ENCODE data around the gene CAMP. TPM values are rescaled to one million over a fixed set of nuclear protein-coding genes. Genes with fewer than 3 reads are reported as not detected.

Gene CAMP, protein sequence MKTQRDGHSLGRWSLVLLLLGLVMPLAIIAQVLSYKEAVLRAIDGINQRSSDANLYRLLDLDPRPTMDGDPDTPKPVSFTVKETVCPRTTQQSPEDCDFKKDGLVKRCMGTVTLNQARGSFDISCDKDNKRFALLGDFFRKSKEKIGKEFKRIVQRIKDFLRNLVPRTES
- 2.4 and 6.6 TPM in 2 replicates for total RNA-seq (2014; rRNA removed; shearing (Covaris generic))

DNA sequence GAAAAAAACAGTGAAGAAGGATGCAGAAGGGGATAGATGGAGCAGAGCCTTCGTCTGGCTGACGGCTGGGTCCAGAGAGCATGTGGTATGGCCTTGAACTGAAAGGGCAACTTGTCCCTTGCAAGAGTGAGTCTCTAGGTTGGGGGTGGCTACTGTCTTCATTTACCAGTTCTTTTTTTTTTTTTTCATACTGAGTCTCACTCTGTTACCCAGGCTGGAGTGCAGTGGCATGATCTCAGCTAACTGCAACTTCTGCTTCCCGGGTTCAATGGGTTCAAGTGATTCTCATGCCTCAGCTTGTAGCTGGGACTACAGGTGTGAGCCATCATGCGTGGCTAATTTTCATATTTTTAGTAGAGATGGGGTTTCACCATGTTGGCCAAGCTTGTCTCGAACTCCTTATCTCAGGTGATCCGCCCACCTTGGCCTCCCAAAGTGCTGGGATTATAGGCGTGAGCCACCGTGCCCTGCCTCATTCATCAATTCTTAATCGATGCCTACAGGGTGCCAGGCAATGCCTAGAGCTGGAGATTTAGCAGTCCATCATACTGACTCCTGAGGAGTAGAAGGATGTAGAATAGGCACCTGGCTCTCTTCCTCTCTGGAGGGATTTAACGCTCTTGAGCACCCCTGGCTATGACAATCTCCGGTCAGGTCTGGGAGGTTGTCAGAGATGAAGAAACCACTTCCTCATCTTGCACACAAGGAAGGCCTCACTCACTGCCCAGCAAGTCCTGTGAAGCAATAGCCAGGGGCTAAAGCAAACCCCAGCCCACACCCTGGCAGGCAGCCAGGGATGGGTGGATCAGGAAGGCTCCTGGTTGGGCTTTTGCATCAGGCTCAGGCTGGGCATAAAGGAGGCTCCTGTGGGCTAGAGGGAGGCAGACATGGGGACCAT lies at the start of gene CAMP:
TSS of gene CAMP (plus strand) at position 880 of the 898 bp plus-strand sequence. CDS start at position 897, 17 bp downstream.

DNA sequence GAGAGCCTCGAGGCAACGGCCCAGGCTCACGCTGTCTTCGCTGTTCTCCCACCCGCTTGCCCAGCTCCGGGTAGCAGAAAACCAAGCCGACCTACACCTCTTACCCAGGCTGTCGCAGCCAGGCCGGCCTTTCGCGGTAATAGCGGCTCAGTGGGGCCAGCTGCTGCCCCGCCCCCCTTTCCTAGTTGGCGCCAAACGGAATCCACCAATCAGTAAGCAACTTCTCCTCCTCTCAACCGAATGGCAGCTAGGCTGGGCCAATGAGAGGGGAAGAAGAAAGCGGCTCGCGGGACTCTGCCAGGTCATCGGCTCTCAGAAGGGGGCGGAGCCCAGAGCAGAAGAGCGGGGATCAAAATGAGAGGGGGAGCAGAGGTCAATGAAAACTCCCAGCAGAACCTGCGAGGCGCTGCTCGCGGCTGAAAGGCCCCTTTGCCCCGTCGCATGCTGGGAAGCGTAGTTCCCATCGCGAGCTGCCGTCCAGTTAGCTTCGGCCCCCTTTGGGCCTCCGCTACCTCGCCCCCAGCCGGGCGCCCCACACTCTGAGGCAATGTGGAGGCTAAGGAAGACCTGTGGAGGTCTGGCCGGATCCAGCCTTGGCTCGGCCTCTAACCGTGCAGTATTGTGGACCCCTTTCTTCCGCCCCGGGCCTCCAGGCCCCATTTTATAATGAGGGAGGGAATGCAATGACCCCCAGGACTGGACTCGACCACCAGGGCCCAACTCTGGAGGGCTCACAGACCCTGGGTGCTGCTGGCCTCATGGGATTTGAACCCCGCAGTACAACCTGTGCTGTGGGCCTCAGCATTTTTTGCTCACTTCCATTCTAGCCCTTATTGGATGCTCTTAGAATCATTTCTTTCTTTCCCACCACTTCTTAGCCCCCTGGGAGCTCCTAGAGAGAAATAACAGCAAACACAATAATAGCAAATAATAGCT lies 34.8 kb upstream of the CAMP start, which contains the start of gene CDC25A:
TSS of gene CDC25A (minus strand) at position 152 of the 936 bp plus-strand sequence. CDS start 470 bp downstream, outside the sequence.

Small RNA genes lying within 50 kb of the gene (small RNA-seq; reads per million reads assigned to genes)
- gene MIR4443 (not detected), gene NDUFB1P1 (not detected), gene RNU7-128P (not detected)

Other genes with a start within 250 kb of the CAMP start
- 63.6 and 65.1 TPM in 2 replicates for gene MAP4, start 207.1 kb upstream of the CAMP start, total RNA-seq (2014; rRNA removed; shearing (Covaris generic))
- 49.8 and 53.0 TPM in 2 replicates for gene CDC25A, start 35.1 kb upstream of the CAMP start, total RNA-seq (2014; rRNA removed; shearing (Covaris generic))
- gene ZNF589, start 17.6 kb downstream of the CAMP start, total RNA-seq (2014; rRNA removed; shearing (Covaris generic)), result 16.5 and 17.2 TPM in 2 replicates
- gene NME6, start 77.9 kb downstream of the CAMP start, total RNA-seq (2014; rRNA removed; shearing (Covaris generic)), result 20.8 and 22.6 TPM in 2 replicates
- not detected in 2 replicates for gene SPINK8, start 110.2 kb downstream of the CAMP start, total RNA-seq (2014; rRNA removed; shearing (Covaris generic))
- gene FBXW12, start 148.7 kb downstream of the CAMP start, total RNA-seq (2014; rRNA removed; shearing (Covaris generic)), result 0.04 TPM in 1 of 2 replicates, not detected in the other
- 25.6 and 29.2 TPM in 2 replicates for gene PLXNB1, start 206.6 kb downstream of the CAMP start, total RNA-seq (2014; rRNA removed; shearing (Covaris generic))
- gene CCDC51, start 216.6 kb downstream of the CAMP start, total RNA-seq (2014; rRNA removed; shearing (Covaris generic)), result 30.7 and 33.8 TPM in 2 replicates
- gene TMA7, start 216.8 kb downstream of the CAMP start, total RNA-seq (2014; rRNA removed; shearing (Covaris generic)), result 631 and 866 TPM in 2 replicates
- gene ATRIP, start 223.2 kb downstream of the CAMP start, total RNA-seq (2014; rRNA removed; shearing (Covaris generic)), result 13.7 and 14.2 TPM in 2 replicates